HG03095 (cell line): Measurements from ENCODE around the gene L3MBTL4.
"Not testable (repeated sequence)": the region's sequence is repeated elsewhere in the genome, so short reads cannot be mapped to it uniquely, and the experiment has no call there.

Experiments
- ATAC-seq: cut with Tn5 transposase; IDR thresholded peaks from one replicate; pipeline ENCODE4 v1.9.1; 2021; ENCODE audit warnings: moderate library complexity; ENCODE audit not compliant: unreplicated experiment

L3MBTL4 gene

GRCh38 chr18:6406910-6407470, 7.7 kb downstream of the L3MBTL4 start:
- ATAC-seq, result no peak

- ATAC-seq, result no peak
These were observed 8.4 kb downstream of the L3MBTL4 start for GRCh38 chr18:6406075-6406909.

- no peak for ATAC-seq
These were observed 9.3 kb downstream of the L3MBTL4 start for GRCh38 chr18:6405237-6406074.

- ATAC-seq, result no peak
These were observed 9.9 kb downstream of the L3MBTL4 start for GRCh38 chr18:6404834-6405233.

DNA sequence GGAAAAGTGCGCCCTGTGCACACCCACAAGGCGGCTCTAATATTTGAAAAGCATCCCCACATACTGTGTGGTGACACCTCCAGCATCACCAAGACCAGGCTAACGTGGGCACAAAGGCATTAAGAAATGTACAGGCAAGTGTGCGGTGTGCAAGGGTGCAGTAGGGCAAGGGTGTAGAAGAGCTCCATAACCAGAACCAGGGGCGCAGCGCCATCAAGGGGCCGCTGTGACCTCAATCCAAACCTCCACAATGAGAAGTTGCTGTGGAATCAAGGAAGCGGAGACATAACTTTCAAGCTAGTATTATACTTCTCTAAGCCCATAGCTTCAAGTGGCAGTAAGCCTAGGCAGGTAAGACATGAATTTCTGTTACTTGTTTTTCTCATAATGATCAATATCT, 13.0 kb downstream of the L3MBTL4 start:
- no peak for ATAC-seq

GRCh38 chr18:6399776-6400175, 14.9 kb downstream of the L3MBTL4 start:
- no peak for ATAC-seq

- no peak for ATAC-seq
These were observed 16.7 kb downstream of the L3MBTL4 start for GRCh38 chr18:6397931-6398566.

DNA sequence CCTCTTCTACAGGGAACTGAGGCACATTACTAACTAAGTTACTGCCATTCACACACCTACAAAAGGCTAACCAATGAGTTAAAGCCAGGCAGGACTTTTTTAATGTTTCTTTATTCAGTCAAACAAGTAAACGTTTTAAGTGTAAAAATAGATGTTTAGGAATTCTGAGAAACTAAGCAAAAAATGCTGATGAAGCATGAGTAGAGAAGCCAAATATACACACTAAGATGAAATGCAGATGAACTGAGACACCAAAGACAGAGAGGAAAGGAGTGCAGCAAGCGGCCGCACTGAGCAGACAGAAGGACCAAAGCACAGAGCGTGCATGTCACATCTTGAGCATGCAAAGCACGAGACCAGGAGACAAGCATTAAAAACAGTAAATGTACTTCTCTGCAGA, 17.9 kb downstream of the L3MBTL4 start:
- ATAC-seq, result no peak

DNA sequence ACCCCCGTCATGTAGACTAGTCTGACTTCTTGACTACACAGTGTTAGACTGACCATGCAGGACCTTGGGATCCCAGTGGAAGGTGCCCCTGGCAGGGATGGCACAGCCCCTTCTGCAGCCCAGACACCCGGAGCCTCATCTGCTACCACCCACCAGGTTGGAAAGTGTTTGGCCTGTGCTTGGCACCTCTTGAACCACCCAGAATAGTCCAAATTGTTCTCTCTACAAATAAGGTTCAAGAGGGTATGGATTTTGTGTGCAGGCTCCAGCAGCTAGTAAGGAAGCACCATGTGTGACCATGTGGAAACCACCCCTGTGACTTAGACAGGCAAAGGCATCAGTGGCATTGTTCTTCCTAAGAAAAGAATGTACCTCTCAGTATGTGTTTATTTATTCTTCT, 18.4 kb downstream of the L3MBTL4 start:
- ATAC-seq, result no peak

DNA sequence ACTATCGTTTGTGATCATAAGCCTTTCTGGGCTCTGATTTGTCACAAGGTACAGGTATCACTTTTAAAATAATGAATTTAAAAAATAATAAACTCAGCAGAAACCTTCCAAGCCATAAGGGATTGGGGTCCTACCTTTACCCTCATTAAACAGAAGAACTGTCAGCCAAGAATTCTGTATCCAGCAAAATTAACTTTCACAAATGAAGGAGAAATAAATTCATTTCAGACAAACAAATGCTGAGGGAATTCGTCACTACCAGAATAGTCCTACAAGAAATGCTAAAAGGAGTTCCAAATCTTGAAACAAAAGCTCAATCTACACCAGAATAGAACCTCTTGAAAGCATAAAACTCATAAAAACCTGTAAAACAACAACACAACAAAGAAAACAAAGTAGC, 25.7 kb downstream of the L3MBTL4 start:
- ATAC-seq, result no peak

DNA sequence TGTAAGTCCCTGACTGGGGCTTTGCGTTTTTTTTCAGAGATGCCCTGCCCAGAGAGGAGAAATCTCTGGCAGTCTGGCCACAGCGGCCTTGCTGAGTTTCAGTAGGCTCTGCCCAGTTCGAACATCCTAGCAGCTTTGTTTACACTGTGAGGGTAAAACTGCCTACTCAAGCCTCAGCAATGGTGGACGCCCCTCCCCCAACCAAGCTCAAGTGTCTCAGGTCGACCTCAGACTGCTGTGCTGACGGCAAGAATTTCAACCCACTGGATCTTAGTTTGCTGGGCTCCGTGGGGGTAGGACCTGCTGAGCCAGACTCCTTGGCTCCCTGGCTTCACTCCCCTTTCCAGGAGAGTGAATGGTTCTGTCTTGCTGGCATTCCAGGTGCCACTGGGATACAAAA, 31.7 kb downstream of the L3MBTL4 start:
- no peak for ATAC-seq

GRCh38 chr18:6377473-6377872, 37.2 kb downstream of the L3MBTL4 start:
- ATAC-seq, result not testable (repeated sequence)

- no peak for ATAC-seq
These were observed 38.1 kb downstream of the L3MBTL4 start for GRCh38 chr18:6376433-6377229.

- no peak for ATAC-seq
These were observed 39.7 kb downstream of the L3MBTL4 start for GRCh38 chr18:6374935-6375529.

- no peak for ATAC-seq
These were observed 40.4 kb downstream of the L3MBTL4 start for GRCh38 chr18:6374340-6374739.

GRCh38 chr18:6373187-6373586, 41.5 kb downstream of the L3MBTL4 start:
- no peak for ATAC-seq

DNA sequence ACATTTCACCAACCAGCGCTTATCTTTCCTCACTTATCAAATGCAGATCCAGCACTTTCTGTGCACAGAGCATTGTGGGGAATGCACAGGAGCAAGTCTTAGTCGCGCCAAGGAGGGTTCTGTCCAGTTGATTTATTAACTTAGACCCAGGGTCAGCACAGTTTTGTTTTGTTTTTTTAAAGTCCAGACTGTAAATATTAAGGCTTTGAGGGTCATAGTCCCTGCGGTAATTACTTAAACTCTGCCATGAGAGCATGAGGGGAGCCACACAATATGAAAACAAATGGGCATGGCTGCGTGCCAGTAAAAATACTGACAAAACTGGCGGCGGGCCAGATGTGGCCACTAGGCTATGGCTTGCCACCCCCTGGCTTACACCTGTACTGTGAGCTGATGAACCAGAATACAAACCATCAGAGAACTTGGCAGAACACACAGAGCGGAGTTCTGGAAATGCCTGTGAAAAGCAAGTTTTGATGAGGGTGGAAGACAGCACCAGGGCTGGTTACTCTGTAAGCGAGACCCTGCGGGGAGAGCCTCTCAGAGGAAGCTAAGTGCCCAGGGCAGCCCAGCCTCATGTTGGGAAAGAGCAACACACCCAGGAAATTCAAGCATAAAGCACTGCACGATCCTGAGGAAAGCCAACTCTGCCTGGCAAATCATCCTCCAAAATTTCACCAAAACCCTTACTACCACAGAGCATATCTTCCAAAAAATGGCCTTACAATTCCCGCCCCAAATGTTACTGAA, 43.6 kb downstream of the L3MBTL4 start:
- ATAC-seq, result no peak

GRCh38 chr18:6370410-6370809, 44.3 kb downstream of the L3MBTL4 start:
- ATAC-seq, result no peak

DNA sequence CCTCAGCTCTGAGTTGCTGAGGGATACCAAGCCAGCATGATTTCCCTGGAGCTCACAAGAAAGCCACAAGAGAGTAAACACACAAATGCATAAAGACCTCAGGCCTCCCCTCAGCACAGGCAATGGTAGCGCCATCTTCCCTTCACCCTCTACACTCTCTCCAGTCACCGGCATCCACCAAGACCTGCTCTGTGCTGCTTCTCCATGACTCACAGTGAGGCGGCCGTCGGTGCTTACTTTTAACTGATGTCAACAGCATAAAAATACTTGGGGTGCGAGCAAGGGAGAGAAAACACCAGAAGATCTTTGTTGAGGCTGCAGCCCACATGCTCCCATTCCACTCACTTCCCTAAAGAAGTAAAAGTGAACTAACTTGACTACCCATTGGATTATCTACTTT, 46.7 kb downstream of the L3MBTL4 start:
- ATAC-seq, result no peak
